Muscle of arm (tissue), 12 donors: ENCODE measurements around the gene FOXI1. TPM values are rescaled to one million over a fixed set of nuclear protein-coding genes. Genes with fewer than 3 reads are reported as not detected.
"Not testable (repeated sequence)": the region's sequence is repeated elsewhere in the genome, so short reads cannot be mapped to it uniquely, and the experiment has no call there.

Experiments
- DNase-seq: peaks from one replicate; pipeline ENCODE4 v3.0.0-alpha.2; 2013
- polyA plus RNA-seq, 12 donors: library from polyadenylated mRNA; unstranded; fragments of 120-200 nt; gene quantifications; one replicate each; pipeline ENCODE4 v1.2.1, GENCODE V29; 2013; ENCODE audit not compliant: insufficient read length in 12 of 12

Gene FOXI1
- polyA plus RNA-seq, 12 donors: not detected

DNA sequence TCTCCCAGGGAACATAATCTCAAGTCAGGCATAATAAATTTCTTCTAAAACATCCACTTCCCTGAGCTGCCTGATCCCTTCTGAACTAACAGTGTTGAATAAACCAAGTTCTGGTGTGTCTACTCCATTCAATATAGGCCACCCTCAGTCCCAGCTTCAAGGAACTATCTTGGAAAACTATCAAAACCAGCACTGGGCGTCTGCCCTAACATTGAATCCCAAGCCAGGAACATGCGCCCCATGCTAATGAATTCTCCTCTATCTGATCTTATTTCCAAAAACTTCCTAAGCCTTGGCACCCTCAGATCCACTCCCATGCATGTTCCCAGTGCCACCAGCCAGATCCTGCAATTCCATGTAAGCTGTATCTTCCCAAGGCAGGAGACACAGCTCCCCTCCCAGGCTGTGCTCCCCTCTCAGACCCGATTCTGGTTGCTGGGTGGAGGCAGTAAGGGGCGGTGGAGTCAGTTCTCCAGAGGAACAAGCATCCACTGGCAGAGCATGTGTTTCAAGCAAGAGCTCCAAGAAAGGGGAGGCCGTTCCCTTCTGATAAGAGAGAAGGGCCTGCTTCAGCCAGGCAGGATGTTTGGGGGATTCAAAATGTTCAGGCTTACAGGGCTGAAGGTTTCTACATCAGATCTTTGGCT lies 13.1 kb upstream of the FOXI1 start:
- DNase-seq: no peak

DNA sequence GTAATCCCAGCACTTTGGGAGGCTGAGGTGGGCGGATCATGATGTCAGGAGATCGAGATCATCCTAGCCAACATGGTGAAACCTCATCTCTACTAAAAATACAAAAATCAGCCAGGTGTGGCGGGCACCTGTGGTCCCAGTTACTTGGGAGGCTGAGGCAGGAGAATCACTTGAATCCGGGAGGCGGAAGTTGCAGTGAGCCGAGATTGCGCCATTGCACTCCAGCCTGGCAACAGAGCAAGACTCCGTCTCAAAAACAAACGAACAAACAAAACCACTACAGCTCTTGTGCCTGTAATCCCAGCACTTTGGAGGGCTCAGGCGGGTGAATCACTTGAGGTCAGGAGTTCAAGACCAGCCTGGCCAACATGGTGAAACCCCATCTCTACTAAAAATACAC lies 11.4 kb upstream of the FOXI1 start:
- not testable (repeated sequence) for DNase-seq

DNA sequence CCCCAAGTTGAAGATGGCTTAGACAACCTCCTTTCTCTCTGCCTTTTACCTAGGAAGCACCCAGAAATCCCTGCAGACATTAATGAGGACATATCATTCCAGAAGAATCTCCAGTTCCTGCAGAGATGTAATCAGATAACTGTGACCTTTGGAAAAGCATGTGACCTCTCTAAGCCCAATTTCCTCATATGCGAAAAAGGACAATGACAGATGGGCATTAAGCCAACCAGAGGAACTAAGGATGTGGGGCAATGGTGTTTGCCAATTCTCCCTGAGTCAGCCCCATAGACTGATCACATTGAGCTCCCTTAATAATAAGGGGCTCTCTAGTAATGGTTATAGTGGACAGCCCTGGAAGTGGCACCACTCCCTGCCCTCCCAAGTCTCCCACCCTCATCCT lies 10.1 kb upstream of the FOXI1 start:
- no peak for DNase-seq

DNA sequence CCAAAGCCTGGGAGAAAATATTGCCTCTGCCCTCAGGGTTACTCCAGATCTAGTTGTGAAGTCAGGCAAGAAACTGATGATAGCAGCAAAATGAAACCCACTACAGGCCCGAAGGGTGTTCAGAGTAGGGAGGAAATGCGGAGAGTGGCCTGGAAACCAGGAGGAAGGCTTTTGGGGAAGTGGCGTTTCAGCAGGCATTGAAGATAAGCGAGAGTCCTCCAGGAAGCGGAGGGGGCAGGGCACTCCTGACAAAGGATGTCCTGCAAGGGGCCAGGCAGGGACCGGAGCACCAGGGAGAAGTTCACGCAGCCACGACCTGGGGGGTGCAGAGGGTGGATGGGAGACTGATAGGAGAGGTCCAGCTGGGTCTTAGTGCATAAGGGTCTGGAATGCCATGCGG lies 7.8 kb upstream of the FOXI1 start:
- DNase-seq: no peak

DNA sequence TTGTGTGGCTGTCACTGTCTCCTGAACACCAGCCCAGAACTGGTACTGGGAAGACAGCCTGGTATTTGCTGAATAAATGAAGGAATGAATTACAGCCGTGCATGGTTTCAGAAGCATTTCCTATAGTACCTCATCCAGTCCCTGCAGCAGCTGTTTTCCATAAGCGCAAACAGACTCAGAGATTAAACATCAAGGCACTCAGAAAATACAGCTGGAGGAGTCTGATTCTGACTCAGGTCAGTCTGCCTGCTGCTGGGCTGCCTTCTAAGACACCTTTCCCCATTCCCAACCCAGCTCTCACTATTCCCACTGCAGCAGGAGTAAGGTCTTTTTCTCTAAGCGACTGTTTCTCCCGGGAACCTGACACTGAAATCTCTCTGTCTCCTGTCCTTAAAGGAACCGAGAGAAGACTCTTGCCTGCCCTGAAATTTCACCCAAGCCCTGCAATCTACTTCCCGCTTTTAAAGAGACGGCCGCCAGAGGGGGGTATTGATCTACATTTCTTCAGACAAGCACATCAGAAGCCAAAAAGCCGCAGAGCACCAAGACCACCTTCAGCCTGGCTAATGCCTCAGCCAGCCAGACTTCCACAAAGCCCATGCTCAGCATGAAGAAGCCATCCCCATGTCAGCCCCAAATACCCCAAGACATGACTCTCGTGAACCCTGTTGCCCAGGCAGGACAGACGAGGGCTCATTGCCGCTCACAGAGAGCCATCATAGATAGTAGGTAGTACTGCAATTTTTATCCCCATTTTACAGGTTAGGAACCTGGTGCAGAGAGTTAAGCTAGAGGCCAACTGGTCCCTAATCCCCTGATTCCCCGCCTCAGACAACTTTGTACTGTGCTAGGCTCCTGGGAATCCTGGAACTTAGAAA lies 5.4 kb upstream of the FOXI1 start:
- peak; percentile 86 for DNase-seq

DNA sequence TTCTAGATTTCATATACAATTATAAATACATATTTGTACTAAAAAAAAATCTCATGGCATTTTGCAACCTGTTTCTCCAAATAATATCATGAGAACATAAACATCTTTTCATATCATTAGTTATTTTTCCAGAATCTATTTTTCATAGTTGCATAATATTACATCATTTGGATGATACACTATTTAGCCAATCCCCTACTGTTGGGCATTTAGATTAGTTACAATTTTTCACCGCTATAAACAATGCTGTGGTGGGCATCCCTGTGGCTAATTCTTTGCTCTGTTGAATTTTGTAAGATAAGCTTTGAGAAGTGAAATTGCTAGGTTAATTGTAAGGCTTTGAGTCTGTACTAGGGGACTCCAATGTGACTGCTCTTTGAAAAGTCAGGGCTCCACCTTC lies 2.2 kb upstream of the FOXI1 start:
- no peak for DNase-seq

DNA sequence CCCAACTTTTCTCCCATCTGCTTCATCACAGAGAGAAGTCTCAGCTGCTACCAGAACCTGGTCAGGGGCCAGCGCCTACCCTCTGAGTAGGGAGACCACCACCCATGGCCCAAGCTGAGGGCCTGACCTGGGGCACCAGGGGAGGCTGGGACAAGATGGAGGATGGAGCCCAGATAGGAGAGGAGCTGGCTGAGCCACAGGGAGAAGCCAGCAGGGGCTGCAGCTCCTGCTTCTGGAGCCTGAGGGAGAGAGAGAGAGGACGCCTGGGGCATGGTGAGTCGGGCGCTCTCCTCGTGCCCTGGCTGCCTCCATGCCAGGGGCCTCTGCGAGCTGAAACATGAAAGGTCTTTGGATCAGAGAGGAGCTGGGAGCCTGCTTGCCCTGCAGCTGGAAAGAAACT lies 1.4 kb upstream of the FOXI1 start:
- DNase-seq: no peak

DNA sequence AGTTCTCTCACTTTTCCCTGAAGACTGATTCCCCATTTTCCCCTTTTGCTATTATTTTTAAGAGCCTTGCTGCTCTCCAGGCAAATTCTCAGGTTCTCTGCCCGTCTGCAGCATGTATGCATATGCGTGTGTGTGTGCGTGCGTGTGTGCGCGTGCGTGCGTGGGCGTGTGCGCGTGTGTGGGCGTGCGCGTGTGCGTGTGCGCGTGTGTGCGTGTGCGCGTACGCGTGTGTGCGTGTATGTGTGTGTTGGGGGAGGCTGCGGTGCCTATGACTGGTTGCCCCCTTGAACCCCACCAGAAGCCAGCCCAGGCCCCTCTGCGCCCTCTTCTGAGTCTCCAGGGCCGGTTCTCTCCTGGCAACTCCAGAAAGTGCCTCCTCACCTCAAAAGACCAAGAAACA lies 987 bp upstream of the FOXI1 start:
- no peak for DNase-seq

DNA sequence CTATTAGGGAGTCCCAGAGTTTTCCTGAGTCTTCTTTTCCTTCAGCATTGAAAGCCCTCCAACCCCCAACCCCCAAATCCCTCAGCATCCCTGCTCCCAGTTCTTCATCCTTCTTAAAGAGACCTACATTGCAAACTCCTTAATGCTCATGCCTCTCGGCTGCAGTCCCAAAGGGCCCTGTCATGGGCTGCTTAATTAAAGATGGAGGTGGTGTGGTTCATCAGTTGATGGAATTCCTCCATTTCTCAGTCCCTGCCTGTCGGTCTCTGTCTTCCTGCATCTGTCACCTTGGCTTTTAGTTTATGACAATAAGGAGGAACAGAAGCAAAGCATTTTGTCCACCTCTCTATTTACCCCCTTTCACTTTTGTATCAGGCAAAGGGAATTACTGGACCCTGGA lies 2.0 kb downstream of the FOXI1 start:
- no peak for DNase-seq

DNA sequence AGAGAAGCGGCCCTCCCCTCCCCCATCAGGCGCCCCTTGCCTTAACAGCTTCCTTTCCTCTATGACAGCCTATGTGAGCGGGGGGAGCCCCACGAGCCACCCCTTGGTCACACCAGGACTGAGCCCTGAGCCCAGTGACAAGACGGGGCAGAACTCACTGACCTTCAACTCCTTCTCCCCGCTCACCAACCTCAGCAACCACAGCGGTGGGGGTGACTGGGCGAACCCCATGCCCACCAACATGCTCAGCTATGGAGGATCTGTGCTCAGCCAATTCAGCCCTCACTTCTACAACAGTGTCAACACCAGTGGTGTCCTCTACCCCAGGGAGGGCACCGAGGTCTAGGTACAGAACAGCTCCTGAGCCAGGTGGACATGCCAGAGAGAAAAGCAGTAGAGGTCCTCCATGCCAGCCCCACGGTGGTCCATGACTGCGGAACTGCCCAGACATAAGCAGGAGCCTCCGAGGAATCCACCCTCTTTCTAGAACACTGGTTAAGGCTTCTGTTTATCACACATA lies 2.6 kb downstream of the FOXI1 start:
- DNase-seq: no peak

DNA sequence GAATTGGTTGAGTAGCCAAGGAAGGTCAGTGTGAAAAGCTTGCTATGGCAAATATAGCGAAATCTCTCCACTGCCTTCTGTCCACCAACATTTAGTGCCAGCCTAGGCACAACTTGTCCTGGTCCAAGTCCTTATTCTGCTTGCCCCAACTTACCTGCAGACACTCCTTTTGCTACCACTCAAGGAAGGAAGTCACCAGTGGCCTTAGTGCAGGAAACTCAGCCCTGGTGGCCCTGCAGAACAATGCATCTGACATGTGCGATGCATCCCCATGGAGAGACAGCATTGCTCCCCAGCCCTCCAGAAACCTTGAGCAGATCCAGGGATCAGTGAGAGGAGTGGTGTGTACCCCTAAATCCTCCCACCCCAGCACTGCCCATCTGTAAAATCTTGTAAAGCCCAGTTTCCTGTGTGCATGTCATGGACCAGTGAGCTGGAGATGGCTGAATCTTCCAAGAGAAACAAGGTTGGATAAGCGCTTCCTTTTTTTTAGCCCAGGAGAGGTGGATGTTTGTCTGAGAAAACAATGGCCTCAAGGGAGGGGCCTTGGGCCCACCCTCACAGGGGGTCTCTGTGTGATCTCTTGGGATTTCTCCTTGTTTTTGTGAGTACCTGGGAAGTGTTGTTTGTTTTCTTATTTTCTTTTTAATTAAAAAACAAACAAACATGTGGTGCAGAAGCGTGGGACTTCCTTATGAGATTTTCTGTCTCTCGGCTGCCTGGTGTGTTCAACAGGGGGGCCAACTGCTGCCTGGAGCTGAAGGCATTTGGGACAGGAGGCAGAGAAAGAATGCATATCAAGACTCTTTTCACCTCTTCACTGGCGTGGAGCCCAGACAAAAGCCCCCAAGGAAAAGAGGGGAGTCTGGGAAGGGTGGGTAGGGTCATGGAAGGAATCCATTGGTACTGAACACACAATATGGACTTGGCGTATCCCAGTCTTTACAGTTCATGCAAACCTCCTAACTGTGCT lies 3.6 kb downstream of the FOXI1 start:
- DNase-seq: no peak

DNA sequence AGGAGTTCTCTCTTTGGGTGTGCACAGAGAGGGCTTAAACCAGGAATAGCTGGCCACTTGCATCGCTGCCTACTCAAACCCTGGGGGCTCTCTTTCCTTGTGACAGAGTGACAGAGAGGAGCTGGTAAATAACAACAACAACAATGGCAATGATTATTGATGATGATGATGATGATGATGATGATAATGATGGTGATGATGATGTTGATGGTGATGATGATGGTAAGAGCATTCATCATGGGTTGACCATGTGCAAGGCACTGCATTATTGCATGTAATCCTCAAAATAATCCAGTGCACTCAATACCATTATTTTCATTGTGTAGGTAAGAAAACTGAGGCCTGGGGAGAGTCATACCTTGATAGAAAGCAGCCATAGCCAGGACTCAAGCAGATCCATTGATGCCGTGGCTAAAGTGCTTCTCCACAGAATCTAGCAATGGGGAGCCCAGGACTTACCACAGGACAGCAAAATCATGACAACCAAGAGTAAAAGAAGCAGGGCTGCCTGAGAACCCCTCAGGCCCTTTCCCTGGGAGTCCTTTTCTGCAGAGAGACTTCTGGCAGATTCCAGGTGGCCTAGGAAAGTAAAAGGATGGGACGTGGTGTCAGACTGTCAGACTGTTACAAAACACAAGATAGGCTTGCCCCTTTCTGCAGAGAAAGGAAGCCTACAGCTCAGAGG lies 4.8 kb downstream of the FOXI1 start:
- no peak for DNase-seq

DNA sequence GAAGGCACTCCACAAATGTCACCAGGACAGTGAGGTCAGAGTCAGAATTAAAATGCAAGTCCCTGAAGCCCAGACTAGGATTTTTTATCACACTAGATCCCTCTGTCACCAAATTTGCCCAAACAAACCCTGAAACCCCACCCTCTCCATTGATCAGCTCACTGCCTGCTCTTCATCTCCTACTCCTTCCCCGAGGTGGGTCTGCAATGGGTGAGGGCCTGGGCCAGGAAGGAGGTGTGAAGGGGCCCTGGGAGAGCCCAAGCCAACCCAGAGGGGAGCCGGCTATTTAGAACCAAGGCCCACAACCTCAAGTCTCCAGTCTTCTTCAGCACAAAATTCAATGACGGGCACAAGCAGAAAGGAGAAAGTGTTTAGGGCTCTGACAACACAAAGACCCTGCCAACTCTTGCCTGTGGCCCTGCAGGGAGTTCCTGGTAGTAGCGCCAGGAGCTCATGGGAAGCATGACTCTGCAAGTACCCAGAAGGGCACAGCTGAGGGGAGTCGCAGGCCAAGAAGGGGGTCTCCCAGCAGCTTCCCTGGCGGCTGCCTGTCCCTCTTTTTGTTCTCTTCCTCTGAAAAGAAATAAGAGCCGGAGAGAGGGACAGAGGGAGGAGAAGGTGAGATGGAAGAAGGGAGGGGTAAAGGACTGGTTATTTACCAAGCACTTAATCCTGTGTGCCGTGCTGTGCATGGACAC lies 5.5 kb downstream of the FOXI1 start:
- DNase-seq: no peak

DNA sequence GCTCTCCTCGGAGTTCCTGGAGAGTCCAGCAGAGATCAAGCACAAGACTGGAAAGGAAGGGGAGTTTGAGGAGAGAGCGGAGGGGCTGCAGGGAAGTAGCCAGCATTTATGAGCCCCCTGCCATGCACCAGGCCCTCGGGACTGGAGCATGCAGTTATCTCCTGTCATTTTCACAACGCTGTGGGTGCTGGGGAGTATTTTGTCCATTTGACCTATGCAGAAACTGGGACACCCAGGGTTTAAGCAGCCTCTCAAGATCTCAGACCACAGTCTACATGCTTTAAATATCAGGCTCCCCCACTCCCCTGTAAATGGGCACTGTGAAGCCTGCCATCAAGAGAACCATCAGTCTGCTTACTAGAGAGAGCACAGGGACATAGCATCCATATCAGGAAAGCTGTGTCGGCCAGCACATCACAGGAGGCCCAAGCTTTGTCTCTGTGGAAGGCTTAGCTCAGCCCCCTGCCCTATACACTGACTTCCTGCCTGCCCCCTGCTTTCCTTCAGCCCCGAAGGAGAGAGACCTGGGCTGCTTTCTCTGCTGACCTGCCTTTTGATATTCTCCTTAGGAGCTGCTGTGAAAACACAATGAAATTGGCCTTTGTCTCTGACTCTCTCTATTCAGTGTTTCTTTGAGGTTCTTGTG lies 7.3 kb downstream of the FOXI1 start:
- DNase-seq: no peak

DNA sequence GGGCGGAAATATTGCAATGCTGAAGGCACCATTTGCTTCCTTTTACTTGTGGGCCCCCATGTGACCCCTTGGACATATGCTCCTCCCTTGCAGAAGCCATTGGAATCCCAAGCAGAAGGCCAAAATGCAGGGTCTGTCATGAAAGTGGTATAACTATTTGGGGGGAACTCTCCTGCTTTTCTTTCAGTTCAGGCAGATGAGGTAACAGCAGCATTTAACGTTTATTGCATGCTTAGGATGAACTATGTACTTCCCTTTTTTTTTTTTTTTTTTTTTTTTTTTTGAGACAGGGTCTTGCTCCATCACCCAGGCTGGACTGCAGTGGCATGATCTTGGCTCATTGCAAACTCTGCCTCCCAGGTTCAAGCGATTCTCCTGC lies 7.8 kb downstream of the FOXI1 start:
- DNase-seq: no peak

DNA sequence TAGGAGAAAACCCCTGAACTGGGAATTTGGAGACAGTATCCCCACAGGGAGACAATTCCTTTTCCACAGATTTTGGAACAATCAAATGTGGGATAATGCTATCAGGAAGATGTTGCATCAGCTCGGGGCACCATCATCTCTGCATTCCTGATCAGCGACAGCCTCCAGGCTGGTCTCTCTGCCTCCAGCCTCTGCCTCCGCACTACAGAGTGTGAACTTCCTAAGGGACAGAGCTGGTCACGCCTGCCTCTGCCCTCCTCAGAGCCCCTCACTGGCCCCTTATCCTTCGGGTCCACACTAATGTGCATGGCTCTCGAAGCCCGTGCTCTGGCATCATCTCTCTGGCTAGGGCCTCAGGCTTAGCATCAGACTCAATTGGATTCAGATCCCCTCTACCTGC lies 8.6 kb downstream of the FOXI1 start:
- no peak for DNase-seq

DNA sequence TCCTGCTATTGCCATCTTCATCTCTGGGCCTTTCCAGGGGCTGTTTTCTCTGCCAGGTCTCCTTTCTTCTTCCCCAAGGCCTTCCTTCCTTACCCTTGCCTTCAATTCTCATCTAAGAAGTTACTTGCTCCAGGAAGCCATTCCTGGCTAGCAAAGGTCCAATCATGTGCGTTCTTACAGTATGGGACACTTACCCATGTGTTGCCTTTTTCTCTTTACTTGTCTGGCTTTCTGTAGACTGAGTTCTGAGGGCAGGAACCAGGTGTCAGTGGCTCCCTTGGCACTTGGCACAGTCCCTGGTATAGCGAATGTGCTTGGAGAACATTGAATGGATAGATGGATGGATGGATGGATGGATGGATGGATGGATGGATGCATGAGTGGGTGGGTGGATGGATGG lies 10.2 kb downstream of the FOXI1 start:
- no peak for DNase-seq

DNA sequence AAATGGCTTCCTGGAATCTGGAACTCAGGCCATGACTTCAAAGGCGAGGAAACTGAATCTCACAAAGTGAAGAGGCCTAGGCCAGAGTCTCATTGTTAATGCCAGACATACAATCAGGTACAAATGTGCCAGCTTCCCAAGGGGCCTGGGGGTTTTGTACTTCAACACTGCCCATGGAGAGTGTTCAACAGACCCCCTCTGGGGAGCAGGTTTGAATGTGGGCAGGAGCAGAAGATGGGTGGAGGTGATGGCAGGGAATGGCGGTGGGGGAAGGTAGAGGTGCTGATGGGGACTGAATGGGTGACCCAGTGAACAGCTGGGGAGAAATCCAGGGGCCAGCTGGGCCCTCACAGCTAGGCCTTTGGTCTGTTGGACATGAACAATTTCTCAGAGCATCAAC lies 12.0 kb downstream of the FOXI1 start:
- DNase-seq: no peak

DNA sequence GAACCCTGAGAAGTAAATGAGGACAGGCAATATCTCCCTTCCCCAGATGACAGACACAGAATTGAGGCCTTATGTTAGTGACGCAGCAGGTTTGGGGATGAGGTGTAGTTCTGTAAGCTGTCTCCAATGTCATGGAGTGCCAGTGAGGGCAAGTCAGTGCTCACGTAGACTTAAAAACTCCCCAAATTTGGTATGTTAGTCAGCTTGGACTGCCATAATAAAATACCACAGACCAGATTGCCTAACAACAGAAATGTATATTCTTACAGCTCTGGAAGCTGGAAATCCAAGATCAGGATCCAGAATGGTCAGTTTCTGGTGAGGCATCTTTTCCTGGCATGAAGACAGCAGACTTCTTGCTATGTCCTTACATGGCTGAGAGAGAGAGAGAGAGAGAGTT lies 14.9 kb downstream of the FOXI1 start:
- DNase-seq: no peak

DNA sequence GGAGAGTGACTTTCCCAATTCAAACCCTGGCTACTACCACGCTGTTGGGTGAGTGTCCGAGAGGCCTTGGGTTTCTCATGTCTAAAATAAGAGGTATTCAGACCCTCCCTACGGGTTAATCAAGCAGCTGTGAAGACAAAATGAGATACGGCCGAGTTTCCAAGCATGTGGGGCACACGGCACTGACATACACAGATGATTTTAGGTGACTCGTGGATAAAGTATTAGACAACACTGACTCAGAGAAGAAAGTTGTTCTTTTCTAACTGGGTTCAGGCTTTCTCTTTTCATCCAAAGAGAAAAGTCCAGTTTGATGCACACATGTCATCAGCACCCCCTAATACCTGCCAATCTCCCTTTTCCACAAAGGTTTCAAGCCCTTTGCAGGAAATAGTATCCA lies 15.6 kb downstream of the FOXI1 start:
- no peak for DNase-seq
